ENCODE data around the gene SOD1.

GRCh38 chr21:31671146-31671716 is 11.7 kb downstream of the SOD1 start:
- no peak for TF ChIP-seq POLR2AphosphoS5 (IDR thresholded peaks at IDR 0.05; ENCODE audit: low read depth, low read length)
- TF ChIP-seq POLR2A (IDR thresholded peaks at IDR 0.05; ENCODE audit: low read depth, low read length) = no peak
